ENCODE data around the gene SBNO2.

GRCh38 chr19:1087813-1088415 is 86.2 kb downstream of the SBNO2 start:
- TF ChIP-seq EZH2phosphoT487 (IDR thresholded peaks at IDR 0.05; ENCODE audit: borderline replicate concordance, low read depth) (no peak), YY1 (IDR thresholded peaks at IDR 0.05; ENCODE audit: low read depth) (no peak), POLR2AphosphoS5 (IDR thresholded peaks at IDR 0.05; ENCODE audit: low read depth, low read length) (no peak), RXRA (IDR thresholded peaks at IDR 0.05; ENCODE audit: borderline replicate concordance, low read depth) (no peak)

Data from SK-N-SH (cell line).